ENCODE data around the gene CTNNBL1.

GRCh38 chr20:37725855-37726254 is 32.0 kb downstream of the CTNNBL1 start:
- no peak for TF ChIP-seq EZH2phosphoT487 (IDR thresholded peaks at IDR 0.05; ENCODE audit: low read depth, severe bottlenecking, unreplicated experiment)
- no peak for TF ChIP-seq CTCF (IDR thresholded peaks at IDR 0.05; ENCODE audit: poor library complexity)

Data from hepatocyte (in vitro differentiated cells).